Heart left ventricle (tissue), 16 donors: ENCODE data around the gene AKAP13. TPM values are rescaled to one million over a fixed set of nuclear protein-coding genes. Genes with fewer than 3 reads are reported as not detected.

Experiments
- ATAC-seq, 4 donors: fragments of 200-7000 bp; cut with Tn5 transposase; one replicate each; pipeline ENCODE4 v1.9.1; 2020 to 2022; ENCODE audit warnings: moderate library complexity in 4 of 4, mild to moderate bottlenecking in 3 of 4, moderate number of reproducible peaks in 1 of 4
- DNase-seq, 5 donors: peaks; one replicate each; pipeline ENCODE4 v3.0.0-alpha.2; 2020
- H3K27ac ChIP-seq, 12 donors: fragments of 200-600 bp; sonication (generic) in 4 of 12; one replicate each; pipeline versions ENCODE4 v1.5.0 to v1.8.0; 2016 to 2022; ENCODE audit warnings: mild to moderate bottlenecking in 2 of 12
- H3K27me3 ChIP-seq, 9 donors: fragments of 200-600 bp; sonication (generic) in 2 of 9; one replicate each; pipeline versions ENCODE4 v1.5.1 to v1.8.0; 2016 to 2022; ENCODE audit warnings: mild to moderate bottlenecking in 3 of 9
- H3K36me3 ChIP-seq, 9 donors: fragments of 200-600 bp; sonication (generic) in 2 of 9; one replicate each; pipeline versions ENCODE4 v1.5.0 to v1.8.0; 2018 to 2022; ENCODE audit warnings: mild to moderate bottlenecking in 2 of 9
- H3K4me1 ChIP-seq, 12 donors: fragments of 200-600 bp; sonication (generic) in 4 of 12; one replicate each; pipeline versions ENCODE4 v1.5.0 to v1.8.0; 2016 to 2022; ENCODE audit warnings: mild to moderate bottlenecking in 3 of 12
- H3K4me3 ChIP-seq, 12 donors: fragments of 200-600 bp; sonication (generic) in 4 of 12; one replicate each; pipeline versions ENCODE4 v1.5.0 to v1.8.0; 2017 to 2022; ENCODE audit warnings: mild to moderate bottlenecking in 9 of 12, moderate library complexity in 4 of 12
- H3K9me3 ChIP-seq, 12 donors: fragments of 200-600 bp; sonication (generic) in 4 of 12; one replicate each; pipeline versions ENCODE4 v1.5.0 to v1.8.0; 2016 to 2022; ENCODE audit warnings: mild to moderate bottlenecking in 1 of 12
- POLR2A ChIP-seq, 2 donors: fragments of 450-650 bp; IDR thresholded peaks; one replicate each; pipeline ENCODE4 v1.6.1; 2017; ENCODE audit warnings: antibody characterized with exemption in 2 of 2, mild to moderate bottlenecking in 2 of 2, moderate library complexity in 2 of 2
- WGBS, 4 donors: extraction: QIAGEN DNeasy Blood & Tissue Kit in 2 of 4; methylation state at CpG; one replicate each; pipeline versions ENCODE4 v1.1.5 to v1.1.7; 2013 to 2018; 5-methylcytosine and 5-hydroxymethylcytosine counted together
- intact Hi-C, 10 donors: fragments of 100-400 bp; cut with DNase I; formaldehyde crosslinking; loops; one replicate each; pipeline versions ENCODE4 v1.11.1 to v1.14.2; 2022
- polyA plus RNA-seq, 2 donors: library from polyadenylated mRNA; stranded (reverse); fragments of 200-250 nt; gene quantifications; one replicate each; pipeline ENCODE4 v1.2.3, GENCODE V29; 2013
- total RNA-seq, 9 donors: library from RNA; depleted of rRNA in 2 of 9; stranded (reverse); fragments of >200 nt in 2 of 9; fragmentation: NEBNext Ultra II Directional in 3 of 9; extraction: Animal tissue kit (Norgen Biotek cat#: 25700) in 3 of 9; gene quantifications; one replicate each; pipeline versions ENCODE4 v1.1.0 to v1.2.4, GENCODE V29; 2016 to 2023
- TF ChIP-seq, protein P1 (sequence below), 12 donors: fragments of 200-600 bp; sonication (generic) in 4 of 12; IDR thresholded peaks; one replicate each; pipeline versions ENCODE4 v1.5.0 to v1.8.0; 2018 to 2022; ENCODE audit warnings: antibody characterized with exemption in 12 of 12, mild to moderate bottlenecking in 5 of 12
- donor health status: ischemic (EF 13 %, LVEDD 7.1; RV severe dilation, severe dysfunction).
- donor health status: healthy with polysubstance abuse.
- donor health status: DM: no; HTN: yes; CAD: no.
- donor health status: DM: no; HTN: no; CAD: no.
- donor health status: ischemic (EF 25% LVEDD 6.9; RV normal size, moderate dysfunction).
- donor health status: ischemic (EF 25% LVEDD 5.7; RV mildly dilated, moderate dysfunction).
- donor health status: healthy.
- donor health status: DM: yes; HTN: yes; CAD: no.
- donor health status: ischemic (EF 35%, LVEDD 5.7; RV mildly dilated, moderate dysfunction).
- donor health status: nonischemic (EF 11% LVEDD 7.7; RV severe dilation, severe dysfunction).
- donor health status: DM: yes; HTN: yes; CAD: no.
- donor health status: PGD.
- donor health status: ischemic (EF 29% LVEDD 5.4; RV normal size, mild dysfunction).
- donor health status: nonischemic (EF 23%, LVEDD 6.1; RV moderate dilation, normal function).

The AKAP13 gene
- total and polyA plus RNA-seq, 11 donors = 124 to 598 (median 340) TPM

DNA sequence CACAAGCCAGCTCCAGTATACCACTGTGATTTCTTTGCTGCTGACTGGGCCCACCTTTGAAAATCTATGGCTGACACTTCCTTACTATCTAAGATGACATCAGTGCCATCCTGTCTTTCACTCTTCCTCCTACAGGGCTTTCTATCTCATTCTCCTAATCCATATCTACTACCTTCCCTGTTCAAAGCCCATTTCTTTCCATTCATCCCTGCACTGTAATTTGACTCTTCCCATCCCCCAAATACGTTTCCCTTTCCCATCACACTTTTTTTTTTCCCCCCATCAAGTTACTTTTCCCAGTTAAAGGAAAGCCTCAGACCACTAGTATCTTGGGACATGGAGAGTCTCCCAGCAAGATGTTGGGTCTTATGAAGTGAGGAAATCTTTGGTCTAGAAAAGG, 136.7 kb downstream of the AKAP13 start:
- intact Hi-C loops = no loop called here
- TF ChIP-seq, protein P1, sequence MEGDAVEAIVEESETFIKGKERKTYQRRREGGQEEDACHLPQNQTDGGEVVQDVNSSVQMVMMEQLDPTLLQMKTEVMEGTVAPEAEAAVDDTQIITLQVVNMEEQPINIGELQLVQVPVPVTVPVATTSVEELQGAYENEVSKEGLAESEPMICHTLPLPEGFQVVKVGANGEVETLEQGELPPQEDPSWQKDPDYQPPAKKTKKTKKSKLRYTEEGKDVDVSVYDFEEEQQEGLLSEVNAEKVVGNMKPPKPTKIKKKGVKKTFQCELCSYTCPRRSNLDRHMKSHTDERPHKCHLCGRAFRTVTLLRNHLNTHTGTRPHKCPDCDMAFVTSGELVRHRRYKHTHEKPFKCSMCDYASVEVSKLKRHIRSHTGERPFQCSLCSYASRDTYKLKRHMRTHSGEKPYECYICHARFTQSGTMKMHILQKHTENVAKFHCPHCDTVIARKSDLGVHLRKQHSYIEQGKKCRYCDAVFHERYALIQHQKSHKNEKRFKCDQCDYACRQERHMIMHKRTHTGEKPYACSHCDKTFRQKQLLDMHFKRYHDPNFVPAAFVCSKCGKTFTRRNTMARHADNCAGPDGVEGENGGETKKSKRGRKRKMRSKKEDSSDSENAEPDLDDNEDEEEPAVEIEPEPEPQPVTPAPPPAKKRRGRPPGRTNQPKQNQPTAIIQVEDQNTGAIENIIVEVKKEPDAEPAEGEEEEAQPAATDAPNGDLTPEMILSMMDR (IDR thresholded peaks at IDR 0.05) = no peak
- TF ChIP-seq POLR2A (IDR thresholded peaks at IDR 0.05) = no peak
- 45 to 69% (median 56%) methylated on average over 1 of the region's 1 CpG for WGBS, 4 donors
- peaks cover 0 to 18% (median 4%) of the 10 kb centered on the region in 9 donors for H3K36me3 ChIP-seq
- no peaks in the 10 kb centered on the region for H3K27me3 ChIP-seq
- H3K9me3 ChIP-seq = no peaks in the 10 kb centered on the region
- H3K4me1 ChIP-seq = peaks cover 0 to 54% (median 23%) of the 10 kb centered on the region in 12 donors
- ATAC-seq = no peak
- no peak overlapping the region for H3K27ac ChIP-seq
- DNase-seq = no peak
- no peak overlapping the region for H3K4me3 ChIP-seq

DNA sequence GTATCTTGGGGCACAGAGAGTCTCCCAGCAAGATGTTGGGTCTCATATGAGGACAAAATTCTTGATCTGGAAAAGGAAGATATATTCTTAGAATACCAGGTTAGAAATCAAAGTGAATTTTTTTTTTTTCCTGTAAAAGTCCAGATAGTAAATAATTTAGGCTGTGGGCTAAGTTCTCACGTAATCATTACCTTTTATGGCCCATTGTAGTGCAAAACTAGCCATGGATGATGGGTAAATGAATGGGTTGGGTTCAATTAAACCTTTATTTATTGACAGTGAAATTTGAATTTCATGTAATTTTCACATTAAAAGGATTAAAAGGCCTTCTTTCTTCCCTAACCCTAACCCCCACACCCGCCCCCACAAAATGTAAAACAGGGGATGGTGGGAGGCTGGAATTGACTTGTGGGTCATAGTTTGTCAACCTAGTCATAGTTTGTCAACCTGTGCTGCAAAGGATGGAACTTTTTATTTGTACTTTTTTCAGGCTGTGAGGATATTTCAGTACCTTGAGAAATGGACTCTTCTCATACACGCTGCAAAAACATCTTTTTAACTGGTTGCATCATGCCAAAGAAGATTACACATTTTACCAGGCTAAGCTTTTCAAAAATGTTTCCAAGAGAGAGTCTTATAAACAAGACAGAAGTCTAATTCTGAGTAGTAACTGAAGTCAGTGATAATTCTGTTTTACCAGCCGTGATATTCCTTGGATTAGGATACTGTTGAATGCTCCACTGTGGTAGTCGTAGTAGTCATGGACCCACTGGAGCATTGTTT, 138.8 kb downstream of the AKAP13 start:
- ATAC-seq (no peak), DNase-seq (no peak)
- Histone ChIP-seq H3K27me3 (no peaks in the 10 kb centered on the region), H3K27ac (peak overlapping the region in 3 of 12 donors; percentile 9 to 48 (median 23)), H3K4me1 (peaks cover 0 to 55% (median 23%) of the 10 kb centered on the region in 12 donors), H3K36me3 (peaks cover 0 to 34% (median 6%) of the 10 kb centered on the region in 9 donors), H3K4me3 (no peak overlapping the region), H3K9me3 (no peaks in the 10 kb centered on the region)
- intact Hi-C loops = no loop called here
- TF ChIP-seq, protein P1 (IDR thresholded peaks at IDR 0.05) = no peak
- TF ChIP-seq POLR2A (IDR thresholded peaks at IDR 0.05) = no peak
- 71 to 90% (median 78%) methylated on average over 5 of the region's 5 CpGs for WGBS, 4 donors

DNA sequence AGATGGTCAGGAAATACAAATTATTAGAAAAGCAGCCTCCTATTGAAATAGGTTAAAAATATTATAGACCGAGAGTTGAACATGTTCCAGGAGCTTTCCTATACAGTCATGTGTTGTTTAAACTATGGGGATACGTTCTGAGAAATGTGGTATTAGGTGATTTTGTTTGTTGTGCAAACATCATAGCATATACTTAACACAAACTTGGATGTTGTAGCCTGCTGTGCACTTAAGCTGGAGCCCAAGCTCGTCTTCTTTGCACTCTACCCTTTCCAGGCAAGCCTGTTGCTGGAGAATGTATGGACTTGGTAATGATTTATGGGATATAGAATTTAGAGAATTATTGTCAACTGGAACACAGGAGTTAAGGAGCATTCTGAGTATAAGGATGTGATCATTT, 140.2 kb downstream of the AKAP13 start:
- TF ChIP-seq POLR2A (IDR thresholded peaks at IDR 0.05) = no peak
- TF ChIP-seq, protein P1 (IDR thresholded peaks at IDR 0.05) = no peak
- H3K4me3 ChIP-seq = no peak overlapping the region
- 66 to 77% (median 71%) methylated on average over 3 of the region's 3 CpGs for WGBS, 4 donors
- intact Hi-C loops = no loop called here
- ATAC-seq (no peak), DNase-seq (no peak)
- H3K4me1 ChIP-seq = peaks cover 0 to 53% (median 22%) of the 10 kb centered on the region in 12 donors
- H3K27me3 ChIP-seq = no peaks in the 10 kb centered on the region
- H3K36me3 ChIP-seq = peaks cover 0 to 39% (median 6%) of the 10 kb centered on the region in 9 donors
- H3K9me3 ChIP-seq = no peaks in the 10 kb centered on the region
- no peak overlapping the region for H3K27ac ChIP-seq

DNA sequence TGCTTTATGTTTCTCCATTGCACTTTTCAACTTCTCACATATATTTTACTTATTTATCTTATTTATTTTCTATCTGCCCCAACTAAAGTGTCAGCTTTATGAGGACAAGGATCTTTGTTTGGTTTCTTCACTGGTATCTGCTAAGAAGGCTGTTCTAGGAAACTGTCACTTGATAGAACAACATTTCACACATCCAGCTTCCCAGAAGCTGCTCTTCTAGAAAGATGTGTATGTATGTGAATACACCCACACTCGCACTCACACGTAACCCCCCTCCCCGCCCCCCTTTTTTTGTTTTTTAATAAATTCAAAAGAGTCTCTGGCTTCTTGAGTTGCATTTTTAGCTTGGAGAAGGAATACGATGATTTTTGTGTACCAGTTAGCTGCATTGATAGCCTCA, 143.1 kb downstream of the AKAP13 start:
- 77 to 86% (median 81%) methylated on average over 4 of the region's 4 CpGs for WGBS, 4 donors
- ATAC-seq = no peak

More for the DNA sequence above, 143.1 kb downstream of the AKAP13 start:
- H3K27me3 ChIP-seq = no peaks in the 10 kb centered on the region
- intact Hi-C loops = loop anchor here in 1 of 10 donors (2.0 kb wide), 1 partner anchor 269 kb away; no protein-coding TSS in a partner anchor
- H3K9me3 ChIP-seq = no peaks in the 10 kb centered on the region
- DNase-seq = no peak
- no peak overlapping the region for H3K27ac ChIP-seq
- TF ChIP-seq POLR2A (IDR thresholded peaks at IDR 0.05) = no peak
- TF ChIP-seq, protein P1 (IDR thresholded peaks at IDR 0.05) = no peak
- peaks cover 6 to 66% (median 41%) of the 10 kb centered on the region in 12 donors for H3K4me1 ChIP-seq
- H3K4me3 ChIP-seq = no peak overlapping the region
- peaks cover 0 to 47% (median 6%) of the 10 kb centered on the region in 9 donors for H3K36me3 ChIP-seq
